ENCODE results near the gene SRGAP2C.
"Not testable (repeated sequence)": the region's sequence is repeated elsewhere in the genome, so short reads cannot be mapped to it uniquely, and the experiment has no call there.

DNA sequence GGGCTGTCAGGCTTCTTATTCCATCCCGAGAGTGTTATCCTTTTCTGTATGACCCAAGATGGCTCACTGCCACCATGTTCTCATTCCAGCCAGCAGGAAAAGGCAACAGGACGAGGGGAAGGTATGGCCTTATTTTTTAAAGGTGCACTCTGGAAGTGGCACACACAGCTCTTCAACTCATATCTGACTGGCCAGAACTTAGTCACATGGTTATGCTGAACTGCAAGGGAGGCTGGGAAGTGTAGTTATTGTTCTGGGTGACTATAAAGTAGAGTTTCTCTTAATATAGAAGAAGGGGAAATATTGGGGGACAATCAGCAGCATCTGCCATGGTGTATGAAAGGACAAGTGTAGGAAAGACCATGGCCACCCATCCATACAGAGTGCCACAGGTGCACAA is 107.8 kb downstream of the SRGAP2C start:
- not testable (repeated sequence) for TF ChIP-seq YY1 (IDR thresholded peaks at IDR 0.05; ENCODE audit: insufficient read depth, insufficient read length); ZNF274 (IDR thresholded peaks at IDR 0.05; ENCODE audit: low read depth, low read length); SUZ12 (IDR thresholded peaks at IDR 0.05; ENCODE audit: extremely low read depth, insufficient read depth, insufficient read length)

Measured in NT2/D1 (cell line).